Gastrocnemius medialis (tissue), 4 donors: ENCODE measurements around the gene KRTAP5-3. TPM values are rescaled to one million over a fixed set of nuclear protein-coding genes. Genes with fewer than 3 reads are reported as not detected.

Experiments used
- ATAC-seq, 2 donors: fragments of 150-250 bp; one replicate each; pipeline ENCODE4 v1.9.1; 2016
- DNase-seq, 2 donors: peaks; one replicate each; pipeline ENCODE4 v3.0.0-alpha.2; 2019
- H3K27ac ChIP-seq, 4 donors: fragments of 200-600 bp; sonication (generic); 1 replicate in 1 of 4; 2 replicates in 3 of 4; pipeline ENCODE4 v1.5.1; 2016 to 2018; ENCODE audit warnings: mild to moderate bottlenecking in 2 of 4, moderate library complexity in 1 of 4
- H3K27me3 ChIP-seq, 3 donors: fragments of 200-600 bp; sonication (generic) in 2 of 3; 1 replicate in 1 of 3; 2 replicates in 2 of 3; pipeline versions ENCODE4 v1.5.1 to v1.6.0; 2016 to 2019; ENCODE audit warnings: mild to moderate bottlenecking in 1 of 3, moderate library complexity in 1 of 3
- H3K36me3 ChIP-seq, 2 donors: fragments of 200-600 bp; sonication (generic) in 1 of 2; one replicate each; pipeline ENCODE4 v1.5.1; 2017 to 2018
- H3K4me1 ChIP-seq, 2 donors: fragments of 200-600 bp; sonication (generic) in 1 of 2; one replicate each; pipeline ENCODE4 v1.5.1; 2016 to 2017; ENCODE audit warnings: mild to moderate bottlenecking in 2 of 2
- H3K4me3 ChIP-seq, 4 donors: fragments of 200-600 bp; sonication (generic) in 3 of 4; 1 replicate in 1 of 4; 2 replicates in 3 of 4; pipeline ENCODE4 v1.5.1; 2016 to 2019; ENCODE audit warnings: mild to moderate bottlenecking in 2 of 4
- H3K9me3 ChIP-seq, 3 donors: fragments of 200-600 bp; sonication (generic) in 2 of 3; 1 replicate in 1 of 3; 2 replicates in 2 of 3; pipeline ENCODE4 v1.5.1; 2016 to 2019
- POLR2A ChIP-seq, 2 donors: fragments of 450-650 bp; IDR thresholded peaks; one replicate each; pipeline ENCODE4 v1.6.1; 2017; ENCODE audit warnings: antibody characterized with exemption in 2 of 2, mild to moderate bottlenecking in 2 of 2, moderate library complexity in 2 of 2
- in situ Hi-C, 4 donors: fragments of 200-750 bp; cut with MboI; loops; one replicate each; pipeline versions ENCODE4 v1.15.0 to v1.8.0; 2017; ENCODE audit warnings: low sequenced_read_pairs in 4 of 4
- intact Hi-C: fragments of 100-400 bp; cut with DNase I; formaldehyde crosslinking; loops from one replicate; pipeline ENCODE4 v1.15.1; 2023; ENCODE audit warnings: low total_unique reads
- total RNA-seq, 4 donors: library from RNA; depleted of rRNA; stranded (reverse); fragments of >200 nt; gene quantifications; one replicate each; pipeline versions ENCODE4 v1.1.0 to v1.2.3, GENCODE V29; 2016
- TF ChIP-seq, protein P1 (sequence below), 5 experiments: fragments of 450-650 bp in 3 of 5; fragments of 200-600 bp in 2 of 5; sonication (generic) in 2 of 5; IDR thresholded peaks in 4 of 5; conservative IDR thresholded peaks in 1 of 5; 1 replicate in 4 of 5; 2 replicates in 1 of 5; pipeline ENCODE4 v1.5.1; 2016 to 2019; ENCODE audit warnings: antibody characterized with exemption in 5 of 5, mild to moderate bottlenecking in 3 of 5, moderate library complexity in 3 of 5

KRTAP5-3 gene
- total RNA-seq, 4 donors from 2014 or later, result not detected

DNA sequence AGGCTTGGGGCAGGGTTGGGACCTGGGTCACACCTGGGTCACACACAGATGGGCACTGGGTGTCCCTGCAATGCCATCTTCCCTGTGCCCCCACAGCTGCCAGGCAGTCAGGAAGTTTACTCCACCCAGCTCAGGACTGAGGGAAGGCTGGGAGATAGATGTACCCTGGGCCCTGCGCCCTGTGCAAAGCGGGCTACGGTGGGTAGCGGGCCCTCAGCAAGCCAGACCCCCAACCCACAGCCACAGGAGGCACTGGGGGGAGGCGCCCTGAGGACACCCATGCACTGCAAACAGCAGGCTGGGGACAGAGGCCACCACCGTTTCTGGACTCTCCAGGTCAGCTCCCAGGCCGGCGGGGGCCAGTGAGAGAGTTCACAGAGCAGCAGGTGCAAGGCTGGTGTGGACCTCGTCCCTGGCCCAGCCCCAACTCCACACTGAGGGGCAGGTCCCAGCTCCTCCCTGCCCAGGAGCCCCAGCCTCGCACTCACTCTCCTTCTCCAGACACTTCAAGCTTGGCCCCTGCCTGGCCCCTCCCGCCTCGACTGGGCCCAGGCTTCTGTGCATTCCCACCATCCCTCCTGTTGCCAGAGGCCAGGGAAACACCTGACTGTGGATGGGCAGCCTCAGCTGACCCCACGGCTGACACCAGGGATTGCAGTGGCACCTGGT is 41.1 kb downstream of the KRTAP5-3 start:
- in situ Hi-C loops (no loop called here), intact Hi-C loops (loop anchor here (5.0 kb wide), 1 partner anchor 180 kb away; no protein-coding TSS in a partner anchor)
- peak overlapping the region; percentile 57 to 91 (median 76) for H3K27ac ChIP-seq
- no peaks in the 10 kb centered on the region for H3K9me3 ChIP-seq
- TF ChIP-seq, protein P1, sequence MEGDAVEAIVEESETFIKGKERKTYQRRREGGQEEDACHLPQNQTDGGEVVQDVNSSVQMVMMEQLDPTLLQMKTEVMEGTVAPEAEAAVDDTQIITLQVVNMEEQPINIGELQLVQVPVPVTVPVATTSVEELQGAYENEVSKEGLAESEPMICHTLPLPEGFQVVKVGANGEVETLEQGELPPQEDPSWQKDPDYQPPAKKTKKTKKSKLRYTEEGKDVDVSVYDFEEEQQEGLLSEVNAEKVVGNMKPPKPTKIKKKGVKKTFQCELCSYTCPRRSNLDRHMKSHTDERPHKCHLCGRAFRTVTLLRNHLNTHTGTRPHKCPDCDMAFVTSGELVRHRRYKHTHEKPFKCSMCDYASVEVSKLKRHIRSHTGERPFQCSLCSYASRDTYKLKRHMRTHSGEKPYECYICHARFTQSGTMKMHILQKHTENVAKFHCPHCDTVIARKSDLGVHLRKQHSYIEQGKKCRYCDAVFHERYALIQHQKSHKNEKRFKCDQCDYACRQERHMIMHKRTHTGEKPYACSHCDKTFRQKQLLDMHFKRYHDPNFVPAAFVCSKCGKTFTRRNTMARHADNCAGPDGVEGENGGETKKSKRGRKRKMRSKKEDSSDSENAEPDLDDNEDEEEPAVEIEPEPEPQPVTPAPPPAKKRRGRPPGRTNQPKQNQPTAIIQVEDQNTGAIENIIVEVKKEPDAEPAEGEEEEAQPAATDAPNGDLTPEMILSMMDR (IDR thresholded peaks at IDR 0.05 in 4 of 5, conservative IDR thresholded peaks at IDR 0.05 in 1 of 5), result no peak
- TF ChIP-seq POLR2A (IDR thresholded peaks at IDR 0.05), result no peak
- ATAC-seq (peak in 1 of 2 donors; percentile 14), DNase-seq (peak in 1 of 2 donors; percentile 63)
- H3K4me1 ChIP-seq, result peaks cover 0 to 74% of the 10 kb centered on the region in 2 donors
- no peak overlapping the region for H3K4me3 ChIP-seq
- H3K36me3 ChIP-seq, result no peaks in the 10 kb centered on the region
- no peaks in the 10 kb centered on the region for H3K27me3 ChIP-seq

DNA sequence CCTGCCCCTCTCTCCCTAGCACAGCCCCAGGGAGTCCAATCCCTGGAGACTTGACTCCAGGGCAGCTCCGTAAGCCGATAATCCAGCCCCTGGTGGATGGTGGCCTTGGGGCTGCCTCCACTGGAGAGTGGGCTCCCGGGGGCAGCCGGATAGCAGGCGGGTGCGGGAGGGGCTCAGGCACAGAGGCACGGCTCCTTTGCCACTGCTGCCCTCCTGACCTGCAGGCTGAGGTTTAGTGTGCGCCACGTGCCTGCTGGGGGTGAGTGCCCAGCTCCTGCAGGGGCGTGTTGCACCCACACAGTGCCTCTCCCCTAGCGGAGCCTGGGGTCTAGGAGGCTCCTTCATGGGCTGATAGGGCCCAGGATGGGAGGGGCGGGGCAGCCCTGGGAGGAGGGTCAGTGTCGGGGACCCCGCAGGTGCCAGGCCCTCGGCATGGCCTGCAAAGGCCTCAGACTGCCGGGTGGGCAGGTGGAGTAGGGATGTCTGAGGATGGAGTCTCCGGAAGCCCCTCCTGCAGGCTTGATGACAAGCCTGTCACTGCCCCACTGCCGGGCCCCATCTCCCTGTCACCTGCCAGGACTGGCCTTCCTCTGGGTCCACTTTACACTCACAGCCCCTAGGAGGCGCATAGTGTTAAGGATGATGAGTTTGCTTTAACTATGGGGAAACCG is 41.7 kb downstream of the KRTAP5-3 start:
- Histone ChIP-seq H3K4me1 (peaks cover 0 to 74% of the 10 kb centered on the region in 2 donors), H3K9me3 (no peaks in the 10 kb centered on the region), H3K36me3 (no peaks in the 10 kb centered on the region), H3K27ac (peak overlapping the region in 3 of 4 donors; percentile 67 to 91 (median 86)), H3K27me3 (no peaks in the 10 kb centered on the region), H3K4me3 (no peak overlapping the region)
- ATAC-seq, result no peak
- no peak for DNase-seq
- no peak for TF ChIP-seq POLR2A (IDR thresholded peaks at IDR 0.05)
- in situ Hi-C loops, result no loop called here
- intact Hi-C loops, result loop anchor here (5.0 kb wide), 1 partner anchor 181 kb away; no protein-coding TSS in a partner anchor

DNA sequence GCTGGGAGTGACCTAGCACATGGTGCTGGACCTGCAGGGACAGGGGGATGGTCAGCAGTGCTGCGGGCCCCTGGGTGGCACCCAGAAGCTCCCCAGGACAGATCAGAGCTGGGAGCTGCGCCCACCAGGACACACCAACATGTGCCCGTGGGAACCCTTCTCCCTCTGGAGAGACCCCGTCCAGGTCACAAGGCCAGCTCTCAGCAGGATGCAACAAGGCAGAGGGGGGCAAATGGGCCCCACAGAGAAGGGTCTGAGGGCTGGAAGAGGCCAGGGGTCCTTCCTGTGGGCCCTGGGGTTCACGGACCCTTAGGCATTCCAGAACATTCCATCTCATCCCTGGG is 42.4 kb downstream of the KRTAP5-3 start:
- in situ Hi-C loops, result no loop called here
- Histone ChIP-seq H3K4me3 (no peak overlapping the region), H3K27ac (peak overlapping the region in 2 of 4 donors; percentile 25 to 91), H3K9me3 (no peaks in the 10 kb centered on the region), H3K36me3 (no peaks in the 10 kb centered on the region), H3K4me1 (peaks cover 0 to 73% of the 10 kb centered on the region in 2 donors), H3K27me3 (no peaks in the 10 kb centered on the region)
- intact Hi-C loops, result loop anchor here (5.0 kb wide), 1 partner anchor 181 kb away; no protein-coding TSS in a partner anchor
- ATAC-seq, result no peak
- no peak for TF ChIP-seq POLR2A (IDR thresholded peaks at IDR 0.05)
- TF ChIP-seq, protein P1 (IDR thresholded peaks at IDR 0.05 in 4 of 5, conservative IDR thresholded peaks at IDR 0.05 in 1 of 5), result no peak
- no peak for DNase-seq

DNA sequence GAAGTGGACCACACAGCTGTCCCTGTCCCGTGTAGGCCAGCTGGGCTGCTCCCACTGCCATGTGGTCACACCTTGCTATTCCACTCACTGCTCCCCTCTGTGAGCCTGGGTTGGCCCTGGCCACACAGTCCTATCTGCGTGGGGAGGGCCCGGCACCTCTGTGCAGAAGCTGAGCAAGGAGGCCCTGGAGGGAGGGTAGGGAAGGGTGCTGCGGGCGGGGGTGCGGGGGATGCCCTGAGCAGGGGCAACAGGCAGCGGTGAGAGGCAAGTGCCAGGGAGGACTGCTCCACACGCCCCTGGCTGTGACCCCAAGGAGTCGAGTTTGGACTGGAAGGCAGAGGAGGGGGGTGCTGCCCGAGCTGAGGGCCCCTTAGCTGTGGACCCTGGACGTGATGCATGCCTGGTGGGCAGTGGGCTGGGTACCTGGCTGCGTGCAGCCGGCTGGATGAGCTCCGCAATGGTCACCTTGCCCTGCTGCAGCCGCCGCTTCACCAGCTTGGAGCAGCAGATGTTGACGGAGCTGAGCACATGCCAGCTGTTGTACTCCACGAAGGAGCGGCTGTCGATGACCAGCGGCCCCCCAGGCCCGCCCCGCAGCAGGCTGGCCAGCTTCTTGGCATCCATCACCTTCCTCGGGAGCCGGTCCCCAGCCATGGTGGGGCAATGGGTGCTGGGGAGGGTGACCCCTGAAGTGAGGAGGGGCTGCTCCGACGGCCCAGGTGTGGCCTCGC is 42.9 kb downstream of the KRTAP5-3 start:
- in situ Hi-C loops (no loop called here), intact Hi-C loops (loop anchor here (5.0 kb wide), 1 partner anchor 182 kb away; no protein-coding TSS in a partner anchor)
- H3K36me3 ChIP-seq, result no peaks in the 10 kb centered on the region
- H3K4me3 ChIP-seq, result no peak overlapping the region
- peak overlapping the region in 3 of 4 donors; percentile 42 to 72 (median 51) for H3K27ac ChIP-seq
- H3K27me3 ChIP-seq, result no peaks in the 10 kb centered on the region
- ATAC-seq (no peak), DNase-seq (no peak)
- H3K4me1 ChIP-seq, result peaks cover under 1 to 73% of the 10 kb centered on the region in 2 donors
- no peaks in the 10 kb centered on the region for H3K9me3 ChIP-seq
- TF ChIP-seq, protein P1 (IDR thresholded peaks at IDR 0.05 in 4 of 5, conservative IDR thresholded peaks at IDR 0.05 in 1 of 5), result no peak
- no peak for TF ChIP-seq POLR2A (IDR thresholded peaks at IDR 0.05)
